Mucosa of descending colon (tissue), 3 donors: ENCODE measurements around the gene PAX7. TPM values are rescaled to one million over a fixed set of nuclear protein-coding genes. Genes with fewer than 3 reads are reported as not detected.

Experiments
- ATAC-seq: fragments of 200-7000 bp; cut with Tn5 transposase; one replicate; pipeline ENCODE4 v1.9.1; 2020; ENCODE audit warnings: mild to moderate bottlenecking, moderate library complexity
- DNase-seq, 3 donors: peaks; one replicate each; pipeline ENCODE4 v3.0.0-alpha.2; 2020
- H3K36me3 ChIP-seq: fragments of 200-600 bp; one replicate; pipeline ENCODE4 v1.8.0; 2021; ENCODE audit warnings: low read depth, mild to moderate bottlenecking
- H3K4me1 ChIP-seq: fragments of 200-600 bp; one replicate; pipeline ENCODE4 v1.8.0; 2021; ENCODE audit warnings: low read depth, mild to moderate bottlenecking
- H3K4me3 ChIP-seq: fragments of 200-600 bp; one replicate; pipeline ENCODE4 v1.8.0; 2021; ENCODE audit warnings: mild to moderate bottlenecking
- H3K9me3 ChIP-seq: fragments of 200-600 bp; one replicate; pipeline ENCODE4 v1.8.0; 2021; ENCODE audit warnings: mild to moderate bottlenecking
- CTCF ChIP-seq: fragments of 200-600 bp; IDR thresholded peaks from one replicate; pipeline ENCODE4 v1.8.0; 2022; ENCODE audit warnings: antibody characterized with exemption, mild to moderate bottlenecking
- intact Hi-C, 2 donors: fragments of 100-400 bp; cut with DNase I in 1 of 2; cut with micrococcal nuclease in 1 of 2; formaldehyde crosslinking; loops; one replicate each; pipeline versions ENCODE4 v1.11.0 to v1.11.1; 2022; cut with DNase I, micrococcal nuclease
- total RNA-seq, 3 donors: library from RNA; stranded (reverse); fragmentation: NEBNext Ultra II Directional in 2 of 3; extraction: Animal tissue kit (Norgen Biotek cat#: 25700) in 2 of 3; gene quantifications; one replicate each; pipeline versions ENCODE4 v1.2.1 to v1.2.4, GENCODE V29; 2021 to 2023
- donor health status: DM: no; HTN: no; CAD: no; lungs with moderate emphysema.
- donor health status: DM: no; HTN: no; CAD: no.
- donor health status: DM: no; HTN: yes; CAD: no.

PAX7 gene
- total RNA-seq, 3 donors from 2014 or later = not detected

DNA sequence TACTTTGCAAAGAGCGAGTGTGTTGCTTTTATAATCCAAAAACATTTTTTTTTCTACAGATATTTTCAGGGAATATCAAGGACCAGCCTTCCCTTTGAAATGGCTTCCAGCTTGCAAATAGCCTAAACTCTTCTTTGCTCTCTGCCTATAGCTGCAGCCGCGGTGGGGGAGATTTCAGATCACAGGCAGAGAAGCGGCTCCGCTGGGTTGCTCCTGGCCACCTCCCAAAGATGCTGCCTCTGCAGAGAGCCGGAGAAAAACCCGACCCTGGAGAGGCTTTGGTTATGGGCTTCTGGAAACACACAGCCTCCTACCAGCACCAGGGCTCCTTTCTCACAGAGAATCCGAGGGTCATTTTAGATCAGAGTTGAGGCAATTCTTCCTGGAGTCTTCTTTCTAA lies 18.6 kb upstream of the PAX7 start:
- Histone ChIP-seq H3K4me3 (no peak overlapping the region), H3K9me3 (no peaks in the 10 kb centered on the region), H3K36me3 (no peaks in the 10 kb centered on the region), H3K4me1 (no peaks in the 10 kb centered on the region)
- intact Hi-C loops = no loop called here
- no peak for TF ChIP-seq CTCF
- DNase-seq (no peak), ATAC-seq (no peak)

GRCh38 chr1:18614069-18614735 lies 16.4 kb upstream of the PAX7 start:
- ATAC-seq (no peak), DNase-seq (no peak)
- H3K4me3 ChIP-seq = no peak overlapping the region
- H3K9me3 ChIP-seq = no peaks in the 10 kb centered on the region
- intact Hi-C loops = no loop called here
- H3K4me1 ChIP-seq = no peaks in the 10 kb centered on the region
- TF ChIP-seq CTCF = no peak
- no peaks in the 10 kb centered on the region for H3K36me3 ChIP-seq

DNA sequence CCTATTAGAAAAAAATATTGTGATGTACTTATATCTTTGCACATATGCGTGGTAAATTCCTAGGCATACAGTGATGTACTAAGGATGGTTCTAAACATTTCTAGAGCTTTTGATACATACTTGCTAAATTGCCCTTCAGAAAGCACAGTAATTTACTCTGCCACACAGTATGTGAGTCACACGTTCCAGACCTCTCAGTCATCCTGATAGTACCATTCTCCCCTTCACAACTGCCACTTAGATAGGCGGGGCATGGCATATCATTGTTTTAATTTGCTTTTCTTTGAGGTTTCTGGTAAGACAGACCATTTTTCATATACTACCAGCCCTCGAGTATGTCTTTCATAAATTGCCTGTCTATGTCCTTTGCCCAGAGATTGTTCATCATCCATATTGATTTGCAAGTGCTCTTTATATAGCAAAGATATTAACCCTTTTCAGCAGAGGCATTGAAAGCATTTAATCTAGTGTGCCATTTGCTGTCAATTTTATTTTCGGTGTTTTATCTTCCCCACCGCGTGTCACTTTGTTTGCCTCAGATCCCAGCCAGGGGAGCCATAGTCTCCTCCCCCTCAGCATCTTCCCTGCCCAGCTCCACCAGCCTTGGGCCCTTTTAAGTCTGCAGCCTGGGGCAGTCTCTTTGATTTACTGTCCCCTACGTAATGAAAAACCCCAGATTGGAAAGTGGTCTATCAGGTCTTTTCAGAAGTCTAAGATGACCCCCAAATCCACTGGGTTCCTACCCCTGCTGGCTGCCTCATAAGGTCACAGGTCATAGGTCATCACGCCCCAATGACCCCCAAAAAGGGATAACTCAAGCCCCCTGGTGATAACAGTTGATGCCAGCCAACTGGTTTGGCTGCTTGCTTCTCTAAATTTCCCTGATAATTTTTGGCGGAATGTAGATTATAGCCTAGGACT lies 11.8 kb upstream of the PAX7 start:
- Histone ChIP-seq H3K4me3 (no peak overlapping the region), H3K4me1 (no peaks in the 10 kb centered on the region), H3K36me3 (no peaks in the 10 kb centered on the region), H3K9me3 (no peaks in the 10 kb centered on the region)
- TF ChIP-seq CTCF = no peak
- ATAC-seq = peak; percentile 34
- DNase-seq = no peak
- intact Hi-C loops = no loop called here

GRCh38 chr1:18619467-18619835 lies 11.2 kb upstream of the PAX7 start:
- no peak for TF ChIP-seq CTCF
- intact Hi-C loops = no loop called here

GRCh38 chr1:18628511-18628910 lies 2.1 kb upstream of the PAX7 start:
- no peak for ATAC-seq

More at GRCh38 chr1:18619467-18619835, 11.2 kb upstream of the PAX7 start:
- no peak for ATAC-seq
- H3K4me3 ChIP-seq = no peak overlapping the region
- no peaks in the 10 kb centered on the region for H3K36me3 ChIP-seq
- H3K4me1 ChIP-seq = no peaks in the 10 kb centered on the region
- DNase-seq = no peak
- H3K9me3 ChIP-seq = no peaks in the 10 kb centered on the region

More at GRCh38 chr1:18628511-18628910, 2.1 kb upstream of the PAX7 start:
- no peaks in the 10 kb centered on the region for H3K36me3 ChIP-seq
- no peaks in the 10 kb centered on the region for H3K9me3 ChIP-seq
- no peaks in the 10 kb centered on the region for H3K4me1 ChIP-seq
- DNase-seq = no peak
- TF ChIP-seq CTCF = no peak
- H3K4me3 ChIP-seq = no peak overlapping the region
- intact Hi-C loops = no loop called here
